H9 (cell line): ENCODE results near the gene RAB7B. TPM values are rescaled to one million over a fixed set of nuclear protein-coding genes. Genes with fewer than 3 reads are reported as not detected.

Source experiments
- DNase-seq: peaks from one replicate; pipeline ENCODE4 v3.0.0-alpha.2; 2017
- H2AFZ ChIP-seq: one replicate; pipeline ENCODE4 v1.6.1; 2013; ENCODE audit warnings: mild to moderate bottlenecking, low read length, control low read depth, moderate library complexity
- H2AK5ac ChIP-seq: 2 replicates; pipeline ENCODE4 v1.6.1; 2013; ENCODE audit warnings: low read length, control low read depth, mixed read lengths; ENCODE audit not compliant: insufficient read length
- H2BK120ac ChIP-seq: one replicate; pipeline ENCODE4 v1.6.1; 2013; ENCODE audit warnings: low read depth, mild to moderate bottlenecking, low read length, control low read depth, inconsistent platforms; ENCODE audit not compliant: poor library complexity, severe bottlenecking
- H2BK12ac ChIP-seq: 2 replicates; pipeline ENCODE4 v1.6.1; 2013; ENCODE audit warnings: low read length, control low read depth, mixed read lengths, low read depth; ENCODE audit not compliant: insufficient read length
- H2BK15ac ChIP-seq: 2 replicates; pipeline ENCODE4 v1.6.1; 2013; ENCODE audit warnings: low read depth, low read length, control low read depth
- H2BK20ac ChIP-seq: one replicate; pipeline ENCODE4 v1.6.1; 2013; ENCODE audit warnings: low read depth, mild to moderate bottlenecking, low read length, control low read depth, inconsistent platforms; ENCODE audit not compliant: poor library complexity, severe bottlenecking
- H2BK5ac ChIP-seq: 2 replicates; pipeline ENCODE4 v1.6.1; 2013; ENCODE audit warnings: low read length, control low read depth, mixed read lengths; ENCODE audit not compliant: insufficient read length
- H3K14ac ChIP-seq: 2 replicates; pipeline ENCODE4 v1.6.1; 2013; ENCODE audit warnings: low read length, control low read depth; ENCODE audit not compliant: insufficient read depth
- H3K18ac ChIP-seq: 2 replicates; pipeline ENCODE4 v1.6.1; 2013; ENCODE audit warnings: low read depth, mild to moderate bottlenecking, mixed read lengths, low read length, control low read depth; ENCODE audit not compliant: insufficient read length
- H3K23ac ChIP-seq: 2 replicates; pipeline ENCODE4 v1.6.1; 2013; ENCODE audit warnings: low read length, control low read depth, mixed read lengths, low read depth; ENCODE audit not compliant: insufficient read length
- H3K23me2 ChIP-seq: 2 replicates; pipeline ENCODE4 v1.6.1; 2013; ENCODE audit warnings: low read depth, mild to moderate bottlenecking, mixed read lengths, low read length, control low read depth; ENCODE audit not compliant: insufficient read length, poor library complexity, severe bottlenecking
- H3K27ac ChIP-seq: 2 replicates; pipeline ENCODE4 v1.5.1; 2013; ENCODE audit warnings: low read length, control low read depth, mixed read lengths, low read depth; ENCODE audit not compliant: insufficient read length
- H3K27me3 ChIP-seq: 2 replicates; pipeline ENCODE4 v1.6.1; 2013; ENCODE audit warnings: low read length, control low read depth, inconsistent platforms; ENCODE audit not compliant: insufficient read depth
- H3K4ac ChIP-seq: 2 replicates; pipeline ENCODE4 v1.6.1; 2013; ENCODE audit warnings: low read depth, mild to moderate bottlenecking, control low read depth, inconsistent platforms, low read length, moderate library complexity
- H3K4me1 ChIP-seq: 2 replicates; pipeline ENCODE4 v1.6.1; 2013; ENCODE audit warnings: low read length, control low read depth, inconsistent platforms; ENCODE audit not compliant: insufficient read depth
- H3K4me2 ChIP-seq: 2 replicates; pipeline ENCODE4 v1.6.1; 2013; ENCODE audit warnings: low read length, control low read depth, mixed read lengths; ENCODE audit not compliant: insufficient read length, insufficient read depth
- H3K56ac ChIP-seq: 2 replicates; pipeline ENCODE4 v1.6.1; 2013; ENCODE audit warnings: low read depth, mild to moderate bottlenecking, mixed read lengths, low read length, control low read depth; ENCODE audit not compliant: insufficient read length
- H3K79me1 ChIP-seq: 2 replicates; pipeline ENCODE4 v1.6.1; 2013; ENCODE audit warnings: low read depth, mild to moderate bottlenecking, moderate library complexity, low read length, control low read depth, inconsistent platforms; ENCODE audit not compliant: insufficient read depth, poor library complexity, severe bottlenecking
- H3K79me2 ChIP-seq: 2 replicates; pipeline ENCODE4 v1.6.1; 2013; ENCODE audit warnings: low read length, control low read depth, inconsistent platforms; ENCODE audit not compliant: insufficient read depth
- H3K9ac ChIP-seq: 2 replicates; pipeline ENCODE4 v1.6.1; 2013; ENCODE audit warnings: low read length, control low read depth, mixed read lengths; ENCODE audit not compliant: insufficient read length; ENCODE audit errors: extremely low read depth
- H3K9me3 ChIP-seq: one replicate; pipeline ENCODE4 v1.6.1; 2013; ENCODE audit warnings: low read depth, low read length, inconsistent platforms; ENCODE audit not compliant: control insufficient read depth
- H3T11ph ChIP-seq: one replicate; pipeline ENCODE4 v1.6.1; 2013; ENCODE audit warnings: mild to moderate bottlenecking, low read length, control low read depth, inconsistent platforms
- H4K20me1 ChIP-seq: one replicate; pipeline ENCODE4 v1.6.1; 2013; ENCODE audit not compliant: control insufficient read depth, insufficient read length, insufficient read depth
- H4K5ac ChIP-seq: 2 replicates; pipeline ENCODE4 v1.6.1; 2013; ENCODE audit warnings: low read depth, mild to moderate bottlenecking, mixed read lengths, low read length, control low read depth; ENCODE audit not compliant: insufficient read length
- H4K8ac ChIP-seq: replicated peaks from 2 replicates; pipeline ENCODE4 v1.6.1; 2013; ENCODE audit warnings: low read length, control low read depth, mixed read lengths, low read depth; ENCODE audit not compliant: insufficient read length
- H4K91ac ChIP-seq: 2 replicates; pipeline ENCODE4 v1.6.1; 2013; ENCODE audit warnings: low read depth, mild to moderate bottlenecking, moderate library complexity, mixed read lengths, low read length, control low read depth; ENCODE audit not compliant: insufficient read length
- H3K27ac Mint-ChIP-seq, 3 experiments: 2 replicates in 2 of 3; 3 replicates in 1 of 3; pipeline ENCODE4 v1.8.0; 2020 to 2021; ENCODE audit warnings: mixed read lengths in 3 of 3, mild to moderate bottlenecking in 1 of 3, moderate library complexity in 1 of 3
- H3K27me3 Mint-ChIP-seq: 2 replicates; pipeline ENCODE4 v1.8.0; 2021; ENCODE audit warnings: low read depth, mild to moderate bottlenecking, moderate library complexity, mixed read lengths
- H3K36me3 Mint-ChIP-seq, 3 experiments: 2 replicates in 2 of 3; 3 replicates in 1 of 3; pipeline ENCODE4 v1.8.0; 2020 to 2021; ENCODE audit warnings: low read depth in 3 of 3, mixed read lengths in 3 of 3; ENCODE audit not compliant: insufficient read depth in 1 of 3
- H3K4me1 Mint-ChIP-seq, 2 experiments: 2 replicates each; pipeline ENCODE4 v1.8.0; 2020; ENCODE audit warnings: mixed read lengths in 2 of 2
- H3K4me3 Mint-ChIP-seq, 2 experiments: 2 replicates in 1 of 2; 3 replicates in 1 of 2; pipeline ENCODE4 v1.8.0; 2020 to 2021; ENCODE audit warnings: mild to moderate bottlenecking in 2 of 2, mixed read lengths in 2 of 2, moderate library complexity in 1 of 2
- H3K9me3 Mint-ChIP-seq, 2 experiments: 2 replicates in 1 of 2; 3 replicates in 1 of 2; pipeline ENCODE4 v1.8.0; 2020; ENCODE audit warnings: mild to moderate bottlenecking in 2 of 2, mixed read lengths in 2 of 2, moderate library complexity in 1 of 2
- CTCF ChIP-seq: fragments of 200-600 bp; sonication (generic); conservative IDR thresholded peaks from 3 replicates; pipeline ENCODE4 v1.8.0; 2021; ENCODE audit warnings: antibody characterized with exemption, mild to moderate bottlenecking
- WGBS: extraction: QIAGEN DNeasy Blood & Tissue Kit; methylation state at CpG from one replicate; pipeline ENCODE4 v1.1.7; 2013; ENCODE audit warnings: missing lambda C conversion rate, low lambda C conversion rate, mixed read lengths; ENCODE audit not compliant: insufficient read length; ENCODE audit errors: extremely low coverage; 5-methylcytosine and 5-hydroxymethylcytosine counted together
- total RNA-seq: library from RNA; stranded (reverse); gene quantifications from 2 replicates; pipeline ENCODE4 v1.2.1, GENCODE V29; 2021

RAB7B gene
- total RNA-seq, 1 experiment from 2014 or later, result 0.68 TPM

- no peak overlapping the region for H2BK120ac ChIP-seq
- H3K9me3 ChIP-seq, result no peaks in the 10 kb centered on the region
- no peaks in the 10 kb centered on the region for H3K23me2 ChIP-seq
- no peak overlapping the region for H2AFZ ChIP-seq
- no peak overlapping the region for H2BK20ac ChIP-seq
- H2BK12ac ChIP-seq, result no peak overlapping the region
- TF ChIP-seq CTCF, result no peak
- no peak overlapping the region for H3T11ph ChIP-seq
- H4K20me1 ChIP-seq, result no peaks in the 10 kb centered on the region
- no CpG with 5 or more reads among the region's 2 CpGs for WGBS
- Mint-ChIP-seq H3K27ac (no peak overlapping the region), H3K4me3 (no peak overlapping the region), H3K27me3 (peaks cover 18% of the 10 kb centered on the region), H3K4me1 (peaks cover 6 to 16% of the 10 kb centered on the region in 2 experiments; a peak in 3 of 4 replicates), H3K9me3 (no peaks in the 10 kb centered on the region), H3K36me3 (no peaks in the 10 kb centered on the region)
- no peak overlapping the region for H4K5ac ChIP-seq
- H3K79me1 ChIP-seq, result no peaks in the 10 kb centered on the region
- no peak overlapping the region for H3K27ac ChIP-seq
- H3K9ac ChIP-seq, result no peak overlapping the region
- no peak overlapping the region for H2BK15ac ChIP-seq
- DNase-seq, result no peak
- H3K4ac ChIP-seq, result no peak overlapping the region
- H3K14ac ChIP-seq, result no peak overlapping the region
- no peak overlapping the region for H3K4me2 ChIP-seq
- no peak overlapping the region for H3K18ac ChIP-seq
- H3K4me1 ChIP-seq, result no peaks in the 10 kb centered on the region
- no peak overlapping the region for H3K23ac ChIP-seq
- no peak overlapping the region for H2AK5ac ChIP-seq
- no peak overlapping the region for H4K8ac ChIP-seq
- no peaks in the 10 kb centered on the region for H3K79me2 ChIP-seq
- no peak overlapping the region for H2BK5ac ChIP-seq
- H3K56ac ChIP-seq, result no peak overlapping the region
- no peak overlapping the region for H4K91ac ChIP-seq
- no peaks in the 10 kb centered on the region for H3K27me3 ChIP-seq
These were observed 16.3 kb downstream of the RAB7B start for GRCh38 chr1:205986861-205987260.
